ENCODE measurements around the gene PIP5K1B. TPM values are rescaled to one million over a fixed set of nuclear protein-coding genes. Genes with fewer than 3 reads are reported as not detected.

PIP5K1B gene
- total RNA-seq, 1 experiment from 2014 or later, result 0.20 TPM

DNA sequence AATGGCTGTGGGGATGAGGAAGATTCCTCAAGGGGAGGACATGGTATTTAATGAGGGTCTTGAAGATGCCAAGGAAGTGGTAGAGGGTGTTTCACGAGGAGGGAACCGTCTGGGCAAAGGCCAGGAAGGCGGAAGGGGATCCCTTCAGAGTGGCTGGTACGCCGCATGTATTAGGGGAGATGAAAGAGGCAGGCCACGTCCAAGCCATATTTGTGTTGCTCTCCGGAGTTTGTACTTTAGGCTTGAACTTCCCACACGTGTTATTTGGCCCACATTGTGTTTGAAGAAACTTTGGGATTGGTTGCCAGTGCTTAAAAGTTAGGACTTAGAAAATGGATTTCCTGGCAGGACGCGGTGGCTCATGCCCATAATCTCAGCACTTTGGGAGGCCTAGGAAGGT is 331.8 kb downstream of the PIP5K1B start:
- ChIA-PET RAD21 (ENCODE audit: low non-redundant PET in 1 of 2, low total read pairs in 2 of 2, uncharacterized antibody in 2 of 2, unreplicated experiment in 2 of 2) (no interaction called here), POLR2A (no interaction called here), CTCF (interaction anchor here (1.5 kb wide), 1 partner anchor 17 kb away, joined by 4 read pairs; no protein-coding TSS in a partner anchor)
- Histone ChIP-seq H3K27me3 (ENCODE audit: insufficient read depth, low read length) (no peaks in the 10 kb centered on the region), H3K4me1 (ENCODE audit: control insufficient read depth in 1 of 2, insufficient read depth in 2 of 2, low read length in 2 of 2) (peaks cover 0 to 11% of the 10 kb centered on the region in 2 experiments; a peak in 2 of 4 replicates), H3K9me3 (ENCODE audit: control insufficient read depth in 1 of 2, insufficient read depth in 1 of 2, low read depth in 1 of 2, low read length in 2 of 2) (no peaks in the 10 kb centered on the region), H3K27ac (ENCODE audit: low read depth, low read length) (peak overlapping the region; percentile 72; the same call in 1 of the 2 replicates), H3K4me2 (ENCODE audit: low read length) (peak overlapping the region; percentile 97), H3K9ac (ENCODE audit: low read length) (peak overlapping the region; percentile 87), H3K36me3 (ENCODE audit: control insufficient read depth in 1 of 2, insufficient read depth in 2 of 2, low read length in 2 of 2) (no peaks in the 10 kb centered on the region), H3K9me2 (ENCODE audit: insufficient read depth) (no peaks in the 10 kb centered on the region), H4K20me1 (ENCODE audit: insufficient read depth) (no peaks in the 10 kb centered on the region), H3K79me2 (ENCODE audit: insufficient read depth, low read length) (peaks cover 59% of the 10 kb centered on the region), H2AFZ (ENCODE audit: low read depth, low read length, poor library complexity, severe bottlenecking) (peak overlapping the region; percentile 58), H3K4me3 (replicated peaks in 1 of 2; ENCODE audit: low read depth in 1 of 2, low read length in 2 of 2) (peak overlapping the region; percentile 87 to 90)
- DNase-seq (ENCODE audit: low read depth, low spot score), result no peak
- BruUV-seq (replicated peaks), result no TSS peak
- TF ChIP-seq YY1 (IDR thresholded peaks at IDR 0.05; ENCODE audit: extremely low read depth, insufficient replicate concordance, low read depth, low read length) (no peak), RAD21 (IDR thresholded peaks at IDR 0.05; ENCODE audit: low read depth) (no peak), EZH2 (IDR thresholded peaks at IDR 0.05) (no peak), SIN3A (IDR thresholded peaks at IDR 0.05; ENCODE audit: low read depth) (no peak), EGR1 (IDR thresholded peaks at IDR 0.05; ENCODE audit: low read depth) (no peak), SP1 (IDR thresholded peaks at IDR 0.05; ENCODE audit: low read depth) (no peak), POLR2A (IDR thresholded peaks at IDR 0.05; ENCODE audit: borderline replicate concordance, extremely low read depth, insufficient read depth, insufficient read length) (no peak), ELF1 (IDR thresholded peaks at IDR 0.05; ENCODE audit: borderline replicate concordance, low read depth) (no peak)
- TF ChIP-seq, protein P1, sequence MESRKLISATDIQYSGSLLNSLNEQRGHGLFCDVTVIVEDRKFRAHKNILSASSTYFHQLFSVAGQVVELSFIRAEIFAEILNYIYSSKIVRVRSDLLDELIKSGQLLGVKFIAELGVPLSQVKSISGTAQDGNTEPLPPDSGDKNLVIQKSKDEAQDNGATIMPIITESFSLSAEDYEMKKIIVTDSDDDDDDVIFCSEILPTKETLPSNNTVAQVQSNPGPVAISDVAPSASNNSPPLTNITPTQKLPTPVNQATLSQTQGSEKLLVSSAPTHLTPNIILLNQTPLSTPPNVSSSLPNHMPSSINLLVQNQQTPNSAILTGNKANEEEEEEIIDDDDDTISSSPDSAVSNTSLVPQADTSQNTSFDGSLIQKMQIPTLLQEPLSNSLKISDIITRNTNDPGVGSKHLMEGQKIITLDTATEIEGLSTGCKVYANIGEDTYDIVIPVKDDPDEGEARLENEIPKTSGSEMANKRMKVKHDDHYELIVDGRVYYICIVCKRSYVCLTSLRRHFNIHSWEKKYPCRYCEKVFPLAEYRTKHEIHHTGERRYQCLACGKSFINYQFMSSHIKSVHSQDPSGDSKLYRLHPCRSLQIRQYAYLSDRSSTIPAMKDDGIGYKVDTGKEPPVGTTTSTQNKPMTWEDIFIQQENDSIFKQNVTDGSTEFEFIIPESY (IDR thresholded peaks at IDR 0.05; ENCODE audit: extremely low read depth, insufficient replicate concordance, low read length), result no peak
- intact Hi-C loops (cut with micrococcal nuclease), result loop anchor here (10.0 kb wide), 2 partner anchors 88 to 288 kb away; partner anchors contain the start of gene ENTREP1
- no peak for ATAC-seq

Measured in HCT116 (cell line).